ENCODE data around the gene PPIL1. TPM values are rescaled to one million over a fixed set of nuclear protein-coding genes. Genes with fewer than 3 reads are reported as not detected.

PPIL1 gene
- total RNA-seq, 1 experiment from 2014 or later: 64.2 TPM

GRCh38 chr6:36809941-36810803, 64.4 kb downstream of the PPIL1 start:
- Mint-ChIP-seq H3K4me1 (peaks cover 22% of the 10 kb centered on the region), H3K9me3 (no peaks in the 10 kb centered on the region), H3K27me3 (ENCODE audit: low read depth) (peaks cover 5% of the 10 kb centered on the region; the same call in 1 of the 2 replicates), H3K4me3 (no peak overlapping the region), H3K27ac (no peak overlapping the region), H3K36me3 (no peaks in the 10 kb centered on the region)
- TF ChIP-seq USF1 (CRISPR knock-in tag; IDR thresholded peaks at IDR 0.05): no peak
- TF ChIP-seq ZNF121 (CRISPR knock-in tag; IDR thresholded peaks at IDR 0.05): peak; percentile 84
- peak; percentile 85 for TF ChIP-seq ZNF263 (CRISPR knock-in tag; IDR thresholded peaks at IDR 0.05; ENCODE audit: low read depth)
- CTCF ChIA-PET: interaction anchor here (0.8 to 5.6 kb wide), 18 partner anchors 10 to 208 kb away, joined by 3 to 61 read pairs (median 6); partner anchors contain the start of genes C6orf89 and PPIL1
- POLR2A ChIA-PET: no interaction called here
- peak; percentile 55 for DNase-seq (ENCODE audit: low spot score)
- peak; percentile 72 for ATAC-seq

GRCh38 chr6:36809156-36809555, 65.4 kb downstream of the PPIL1 start:
- no peak for DNase-seq (ENCODE audit: low spot score)
- peaks cover 5% of the 10 kb centered on the region; the same call in 1 of the 2 replicates for H3K27me3 Mint-ChIP-seq (ENCODE audit: low read depth)
- peaks cover 31% of the 10 kb centered on the region for H3K4me1 Mint-ChIP-seq
- ChIA-PET POLR2A (no interaction called here), CTCF (interaction anchor here (0.9 to 5.6 kb wide), 8 partner anchors 9 to 65 kb away, joined by 3 to 61 read pairs (median 5); partner anchors contain the start of gene PPIL1)
- H3K4me3 Mint-ChIP-seq: no peak overlapping the region
- no peak for ATAC-seq
- peak; percentile 31; the same call in 1 of the 2 replicates for TF ChIP-seq ZNF121 (CRISPR knock-in tag; IDR thresholded peaks at IDR 0.05)
- TF ChIP-seq ETV6 (CRISPR knock-in tag; IDR thresholded peaks at IDR 0.05): no peak
- no peaks in the 10 kb centered on the region for H3K9me3 Mint-ChIP-seq
- no peak overlapping the region for H3K27ac Mint-ChIP-seq
- H3K36me3 Mint-ChIP-seq: no peaks in the 10 kb centered on the region

DNA sequence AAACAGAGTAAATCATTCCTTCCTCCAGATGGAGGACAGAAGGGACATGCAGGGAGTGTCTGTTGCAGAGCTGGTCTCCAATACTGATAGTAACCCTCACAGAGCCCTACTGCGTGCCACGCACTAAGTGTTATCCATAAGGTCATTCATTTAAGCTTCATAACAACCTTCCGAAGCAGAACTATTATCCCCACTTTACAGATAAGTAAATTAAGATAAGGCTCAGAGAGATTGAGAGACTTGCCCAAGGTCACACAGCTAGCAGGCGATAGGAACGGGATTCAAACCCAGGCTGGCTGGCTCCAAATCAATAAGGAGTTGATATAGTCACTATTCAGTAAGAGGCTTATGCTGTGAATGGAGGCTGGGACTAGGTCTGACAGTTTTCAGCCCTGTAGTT, 66.0 kb downstream of the PPIL1 start:
- CTCF ChIA-PET: no interaction called here
- peaks cover 5% of the 10 kb centered on the region; the same call in 1 of the 2 replicates for H3K27me3 Mint-ChIP-seq (ENCODE audit: low read depth)
- H3K4me3 Mint-ChIP-seq: no peak overlapping the region
- no peaks in the 10 kb centered on the region for H3K36me3 Mint-ChIP-seq
- no peaks in the 10 kb centered on the region for H3K9me3 Mint-ChIP-seq
- POLR2A ChIA-PET: no interaction called here
- H3K27ac Mint-ChIP-seq: no peak overlapping the region
- no peak for DNase-seq (ENCODE audit: low spot score)
- no peak for ATAC-seq
- no peak for TF ChIP-seq E2F1 (CRISPR knock-in tag; IDR thresholded peaks at IDR 0.05)
- no peak for TF ChIP-seq TEAD1 (CRISPR knock-in tag; IDR thresholded peaks at IDR 0.05)
- no peak for TF ChIP-seq IRF1 (CRISPR knock-in tag; IDR thresholded peaks at IDR 0.05)
- TF ChIP-seq, protein P1, sequence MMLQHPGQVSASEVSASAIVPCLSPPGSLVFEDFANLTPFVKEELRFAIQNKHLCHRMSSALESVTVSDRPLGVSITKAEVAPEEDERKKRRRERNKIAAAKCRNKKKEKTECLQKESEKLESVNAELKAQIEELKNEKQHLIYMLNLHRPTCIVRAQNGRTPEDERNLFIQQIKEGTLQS (CRISPR knock-in tag; conservative IDR thresholded peaks at IDR 0.05): no peak
- no peak for TF ChIP-seq JUN (CRISPR knock-in tag; IDR thresholded peaks at IDR 0.05)
- TF ChIP-seq ZNF396 (CRISPR knock-in tag; IDR thresholded peaks at IDR 0.05; ENCODE audit: borderline replicate concordance): no peak
- H3K4me1 Mint-ChIP-seq: peaks cover 37% of the 10 kb centered on the region

DNA sequence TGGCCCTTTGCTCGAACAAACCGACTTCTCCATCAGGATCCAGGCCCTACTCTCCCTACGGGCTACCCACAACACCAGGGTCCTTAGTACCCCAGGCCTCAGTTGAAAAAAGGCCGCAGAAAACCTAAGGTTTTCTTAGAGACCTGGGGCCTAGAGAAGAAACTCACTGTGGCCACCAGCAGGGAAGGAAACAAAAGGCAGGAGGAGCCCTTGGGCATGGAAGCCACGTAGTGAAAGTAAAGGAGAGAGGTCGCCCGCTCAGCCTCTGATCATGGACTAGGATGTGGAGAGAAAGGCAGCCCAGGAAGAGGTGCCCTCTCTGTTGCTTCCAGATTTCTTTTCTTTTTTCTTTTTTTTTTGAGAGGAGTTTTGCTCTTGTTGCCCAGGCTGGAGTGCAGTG, 66.9 kb downstream of the PPIL1 start:
- no peak for DNase-seq (ENCODE audit: low spot score)
- Mint-ChIP-seq H3K36me3 (no peaks in the 10 kb centered on the region), H3K9me3 (no peaks in the 10 kb centered on the region), H3K27ac (no peak overlapping the region), H3K4me3 (no peak overlapping the region), H3K4me1 (peaks cover 39% of the 10 kb centered on the region), H3K27me3 (ENCODE audit: low read depth) (peaks cover 5% of the 10 kb centered on the region; the same call in 1 of the 2 replicates)
- ATAC-seq: no peak; the same call in 1 of the 2 replicates
- TF ChIP-seq ZNF512 (CRISPR knock-in tag; IDR thresholded peaks at IDR 0.05; ENCODE audit: borderline replicate concordance) (no peak), MXD4 (CRISPR knock-in tag; IDR thresholded peaks at IDR 0.05; ENCODE audit: borderline replicate concordance) (no peak), ETV6 (CRISPR knock-in tag; IDR thresholded peaks at IDR 0.05) (no peak), JAZF1 (CRISPR knock-in tag; IDR thresholded peaks at IDR 0.05) (no peak)
- POLR2A ChIA-PET: no interaction called here
- CTCF ChIA-PET: interaction anchor here (0.6 to 3.6 kb wide), 3 partner anchors 16 to 399 kb away, joined by 3 to 11 read pairs (median 3); no protein-coding TSS in a partner anchor
